Glutamatergic neuron (in vitro differentiated cells): Measurements from ENCODE around the gene KLHL17. TPM values are rescaled to one million over a fixed set of nuclear protein-coding genes. Genes with fewer than 3 reads are reported as not detected.
A peak's percentile ranks its signal among the peaks of the same experiment; 100 is the strongest.

ENCODE experiments used
- DNase-seq: peaks from one replicate; pipeline ENCODE4 v3.0.0; 2022
- H3K27ac Mint-ChIP-seq: one replicate; pipeline ENCODE4 v1.8.0; 2020; ENCODE audit warnings: mild to moderate bottlenecking, mixed read lengths, inconsistent platforms; ENCODE audit not compliant: unreplicated experiment
- H3K27me3 Mint-ChIP-seq: one replicate; pipeline ENCODE4 v1.8.0; 2020; ENCODE audit warnings: mild to moderate bottlenecking, moderate library complexity, mixed read lengths, inconsistent platforms; ENCODE audit not compliant: unreplicated experiment
- H3K36me3 Mint-ChIP-seq: one replicate; pipeline ENCODE4 v1.8.0; 2020; ENCODE audit warnings: mild to moderate bottlenecking, mixed read lengths, inconsistent platforms; ENCODE audit not compliant: unreplicated experiment
- H3K4me1 Mint-ChIP-seq: one replicate; pipeline ENCODE4 v1.8.0; 2020; ENCODE audit warnings: mild to moderate bottlenecking, low read depth, mixed read lengths, inconsistent platforms; ENCODE audit not compliant: unreplicated experiment
- H3K4me3 Mint-ChIP-seq: one replicate; pipeline ENCODE4 v1.8.0; 2020; ENCODE audit warnings: mild to moderate bottlenecking, mixed read lengths, inconsistent platforms; ENCODE audit not compliant: unreplicated experiment
- H3K9me3 Mint-ChIP-seq: one replicate; pipeline ENCODE4 v1.8.0; 2020; ENCODE audit warnings: mild to moderate bottlenecking, moderate library complexity, mixed read lengths, inconsistent platforms; ENCODE audit not compliant: unreplicated experiment
- CTCF ChIP-seq: fragments of 200-600 bp; sonication (generic); IDR thresholded peaks from one replicate; pipeline ENCODE4 v1.5.0; 2021; ENCODE audit not compliant: partially characterized antibody, unreplicated experiment
- total RNA-seq: library from RNA; stranded (reverse); fragmentation: NEBNext Ultra II Directional; extraction: Animal tissue kit (Norgen Biotek cat#: 25700); gene quantifications from one replicate; pipeline ENCODE4 v1.2.1, GENCODE V29; 2021; ENCODE audit not compliant: unreplicated experiment

KLHL17 gene
- total RNA-seq, 1 donor from 2014 or later = 103 TPM

- H3K4me1 Mint-ChIP-seq = peaks cover 28% of the 10 kb centered on the region
- no peak overlapping the region for H3K4me3 Mint-ChIP-seq
- TF ChIP-seq CTCF = no peak
- no peak overlapping the region for H3K27ac Mint-ChIP-seq
- no peak for DNase-seq
- H3K36me3 Mint-ChIP-seq = no peaks in the 10 kb centered on the region
- peaks cover 8% of the 10 kb centered on the region for H3K9me3 Mint-ChIP-seq
- H3K27me3 Mint-ChIP-seq = peaks cover 9% of the 10 kb centered on the region
Measured at GRCh38 chr1:930633-931138, 29.7 kb upstream of the KLHL17 start.

DNA sequence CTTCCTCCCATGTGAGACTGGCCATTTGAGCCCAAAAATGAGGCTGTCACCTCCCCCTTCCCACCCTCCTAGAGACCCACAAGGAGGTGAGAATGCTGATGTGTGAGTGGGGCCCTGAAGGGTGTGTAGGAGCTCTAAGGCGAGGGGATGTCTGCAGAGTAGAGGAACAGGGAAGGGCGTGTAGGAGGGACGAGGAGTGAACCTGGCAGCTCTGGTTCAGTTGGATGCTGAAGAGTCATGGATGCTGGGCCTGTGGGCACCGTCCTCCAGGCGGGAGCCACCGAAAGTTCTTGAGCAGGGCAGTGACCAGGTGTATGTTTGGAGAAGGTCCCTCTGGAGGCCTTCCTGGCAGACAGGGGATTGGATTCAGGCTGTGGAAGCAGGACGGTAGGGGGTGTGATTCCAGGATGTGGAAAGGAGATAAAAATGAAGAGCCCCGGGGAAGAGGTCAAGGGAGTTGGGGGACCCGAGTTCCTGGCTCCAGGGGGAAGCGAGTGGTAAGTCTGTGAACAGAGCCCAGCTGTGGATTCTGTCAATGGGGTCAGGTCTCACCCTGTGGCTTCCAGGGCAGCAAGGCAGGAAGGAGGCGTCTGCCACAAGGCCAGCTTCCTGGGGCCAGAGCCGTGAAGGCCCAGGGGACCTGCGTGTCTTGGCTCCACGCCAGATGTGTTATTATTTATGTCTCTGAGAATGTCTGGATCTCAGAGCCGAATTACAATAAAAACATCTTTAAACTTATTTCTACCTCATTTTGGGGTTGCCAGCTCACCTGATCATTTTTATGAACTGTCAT, 28.8 kb upstream of the KLHL17 start:
- DNase-seq = no peak
- Mint-ChIP-seq H3K27me3 (peaks cover 4% of the 10 kb centered on the region), H3K4me1 (peaks cover 24% of the 10 kb centered on the region), H3K9me3 (peaks cover 8% of the 10 kb centered on the region), H3K4me3 (peak overlapping the region; percentile 67), H3K36me3 (no peaks in the 10 kb centered on the region), H3K27ac (peak overlapping the region; percentile 87)
- no peak for TF ChIP-seq CTCF

- no peaks in the 10 kb centered on the region for H3K36me3 Mint-ChIP-seq
- peak overlapping the region; percentile 38 for H3K4me3 Mint-ChIP-seq
- TF ChIP-seq CTCF = no peak
- H3K4me1 Mint-ChIP-seq = peaks cover 23% of the 10 kb centered on the region
- H3K27ac Mint-ChIP-seq = peak overlapping the region; percentile 59
- no peak for DNase-seq
- peaks cover 8% of the 10 kb centered on the region for H3K9me3 Mint-ChIP-seq
- H3K27me3 Mint-ChIP-seq = peaks cover 2% of the 10 kb centered on the region
Measured at GRCh38 chr1:932173-932510, 28.2 kb upstream of the KLHL17 start.

DNA sequence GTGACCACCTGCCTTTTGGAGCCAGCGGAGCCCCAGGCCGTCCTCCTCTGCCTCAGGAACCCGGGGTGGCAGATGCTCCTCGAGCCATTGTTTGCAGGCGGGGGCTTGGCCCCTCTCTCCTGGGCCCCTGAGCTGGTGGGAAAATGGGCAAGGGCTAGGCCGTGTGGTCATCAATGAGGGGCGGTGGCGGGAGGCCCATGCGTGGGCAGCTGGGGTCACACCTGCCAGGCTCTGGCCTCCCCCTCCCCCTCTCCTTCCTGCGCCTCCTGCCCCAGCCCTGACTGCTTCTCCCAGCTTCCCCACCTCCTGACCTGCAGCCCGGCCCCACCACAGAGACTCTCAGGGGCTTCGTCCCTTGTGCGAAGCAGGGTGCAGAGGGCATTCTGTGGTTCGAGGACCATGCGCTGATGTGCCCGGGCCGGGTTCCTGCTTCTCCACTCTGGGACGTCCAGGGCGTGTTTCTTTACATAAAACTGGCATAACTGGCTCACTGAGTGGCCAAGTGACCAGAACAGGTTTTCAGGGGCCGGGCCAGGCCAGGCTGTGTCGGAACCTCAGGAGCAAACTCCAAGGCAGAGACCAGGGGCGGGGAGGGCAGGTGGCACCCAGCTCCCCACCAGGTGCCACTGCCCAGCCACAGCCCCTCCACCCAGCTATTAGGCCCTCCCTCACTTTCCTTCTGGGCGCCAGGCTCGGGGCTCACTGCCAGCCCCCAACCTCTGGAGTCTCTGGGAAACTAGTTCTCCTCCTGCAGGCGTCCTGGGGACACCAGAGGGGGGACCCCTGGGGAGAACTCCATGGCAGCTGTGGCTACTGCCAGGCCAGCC, 27.4 kb upstream of the KLHL17 start:
- H3K4me1 Mint-ChIP-seq = peaks cover 27% of the 10 kb centered on the region
- no peak for DNase-seq
- peaks cover 11% of the 10 kb centered on the region for H3K9me3 Mint-ChIP-seq
- no peak for TF ChIP-seq CTCF
- H3K27me3 Mint-ChIP-seq = peaks cover 2% of the 10 kb centered on the region
- H3K4me3 Mint-ChIP-seq = peak overlapping the region; percentile 34
- H3K27ac Mint-ChIP-seq = peak overlapping the region; percentile 59
- no peaks in the 10 kb centered on the region for H3K36me3 Mint-ChIP-seq

DNA sequence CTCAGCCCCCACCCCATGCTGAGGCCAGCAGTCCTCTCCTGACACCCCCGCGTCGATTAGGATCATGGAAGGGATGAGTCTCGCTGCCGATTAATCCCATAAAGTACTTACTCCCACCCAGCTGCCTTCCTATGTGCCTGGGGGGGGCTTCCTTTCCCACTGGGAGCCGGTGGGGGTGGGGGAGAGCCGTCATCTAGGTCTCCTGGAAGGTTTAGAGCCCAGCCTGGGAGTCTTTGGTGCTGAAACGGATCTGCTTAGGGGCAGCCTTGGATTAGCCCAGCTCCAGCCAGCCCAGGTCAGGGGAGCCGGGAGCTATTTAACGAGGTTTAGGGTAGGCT, 26.8 kb upstream of the KLHL17 start:
- TF ChIP-seq CTCF = no peak
- Mint-ChIP-seq H3K36me3 (no peaks in the 10 kb centered on the region), H3K27me3 (peaks cover 2% of the 10 kb centered on the region), H3K27ac (no peak overlapping the region), H3K9me3 (peaks cover 11% of the 10 kb centered on the region), H3K4me1 (peaks cover 30% of the 10 kb centered on the region), H3K4me3 (no peak overlapping the region)
- DNase-seq = no peak
